Body of pancreas (tissue), 4 donors: Measurements from ENCODE around the gene PPP2R5A.

Source experiments
- POLR2A ChIP-seq, 3 donors: fragments of 450-650 bp; IDR thresholded peaks; one replicate each; pipeline ENCODE4 v1.6.1; 2016; ENCODE audit warnings: antibody characterized with exemption in 3 of 3, mild to moderate bottlenecking in 2 of 3
- TF ChIP-seq, protein P1 (sequence below), 7 experiments: fragments of 450-650 bp in 4 of 7; fragments of 200-600 bp in 3 of 7; sonication (generic) in 3 of 7; IDR thresholded peaks; one replicate each; pipeline ENCODE4 v1.5.1; 2016 to 2019; ENCODE audit warnings: antibody characterized with exemption in 7 of 7

DNA sequence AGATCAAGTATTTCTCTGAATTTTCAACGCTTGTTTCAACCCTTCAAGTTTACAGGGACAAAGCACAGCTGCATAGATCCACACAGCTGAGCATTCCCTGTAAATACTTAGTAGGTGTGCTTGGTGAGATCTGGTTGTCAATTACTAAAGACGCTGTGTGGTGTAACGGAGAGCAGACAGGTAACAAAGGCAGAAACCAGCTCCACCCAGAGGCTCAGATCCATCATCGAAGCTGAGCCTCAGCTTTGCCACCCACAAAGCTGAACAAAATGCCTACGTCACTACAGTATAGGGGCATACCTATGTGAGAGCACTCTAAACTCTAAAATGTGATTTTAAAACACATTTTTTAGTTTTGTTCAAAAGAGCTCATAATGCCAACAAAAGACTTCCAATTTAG, 90.8 kb downstream of the PPP2R5A start:
- TF ChIP-seq, protein P1, sequence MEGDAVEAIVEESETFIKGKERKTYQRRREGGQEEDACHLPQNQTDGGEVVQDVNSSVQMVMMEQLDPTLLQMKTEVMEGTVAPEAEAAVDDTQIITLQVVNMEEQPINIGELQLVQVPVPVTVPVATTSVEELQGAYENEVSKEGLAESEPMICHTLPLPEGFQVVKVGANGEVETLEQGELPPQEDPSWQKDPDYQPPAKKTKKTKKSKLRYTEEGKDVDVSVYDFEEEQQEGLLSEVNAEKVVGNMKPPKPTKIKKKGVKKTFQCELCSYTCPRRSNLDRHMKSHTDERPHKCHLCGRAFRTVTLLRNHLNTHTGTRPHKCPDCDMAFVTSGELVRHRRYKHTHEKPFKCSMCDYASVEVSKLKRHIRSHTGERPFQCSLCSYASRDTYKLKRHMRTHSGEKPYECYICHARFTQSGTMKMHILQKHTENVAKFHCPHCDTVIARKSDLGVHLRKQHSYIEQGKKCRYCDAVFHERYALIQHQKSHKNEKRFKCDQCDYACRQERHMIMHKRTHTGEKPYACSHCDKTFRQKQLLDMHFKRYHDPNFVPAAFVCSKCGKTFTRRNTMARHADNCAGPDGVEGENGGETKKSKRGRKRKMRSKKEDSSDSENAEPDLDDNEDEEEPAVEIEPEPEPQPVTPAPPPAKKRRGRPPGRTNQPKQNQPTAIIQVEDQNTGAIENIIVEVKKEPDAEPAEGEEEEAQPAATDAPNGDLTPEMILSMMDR (IDR thresholded peaks at IDR 0.05): no peak
- TF ChIP-seq POLR2A (IDR thresholded peaks at IDR 0.05): no peak
